H1 (cell line): ENCODE data around the gene RGS6. TPM values are rescaled to one million over a fixed set of nuclear protein-coding genes. Genes with fewer than 3 reads are reported as not detected.

Source experiments
- CTCF ChIA-PET: fragments of 300-600 bp; sonication (Branson Sonifier 250); formaldehyde crosslinking; loops from one replicate; lab custom pipeline; 2021; ENCODE audit not compliant: partially characterized antibody; lab: Charles Lee
- POLR2A ChIA-PET: fragments of 300-600 bp; sonication (Branson Sonifier 250); formaldehyde crosslinking; loops from one replicate; lab custom pipeline; 2021; ENCODE audit warnings: inconsistent platforms; ENCODE audit not compliant: partially characterized antibody; lab: Charles Lee
- DNase-seq, 2 experiments: peaks; one replicate each; pipeline versions ENCODE4 v3.0.0 to v3.0.0-alpha.2; 2010 to 2022; ENCODE audit warnings: low spot score in 2 of 2, low read depth in 1 of 2, mixed read lengths in 1 of 2
- FAIRE-seq: peaks from 2 replicates; lab custom pipeline; 2011; peaks lifted over from hg19 to GRCh38; lab: Jason Lieb, UNC
- H2AFZ ChIP-seq: 2 replicates; pipeline ENCODE4 v1.8.1; 2012; ENCODE audit warnings: low read length, inconsistent platforms
- H2AK5ac ChIP-seq: 2 replicates; pipeline ENCODE4 v1.6.1; 2013; ENCODE audit warnings: low read depth, low read length
- H2BK120ac ChIP-seq: replicated peaks from 2 replicates; pipeline ENCODE3; 2013; ENCODE audit warnings: low read depth, low read length, inconsistent platforms
- H2BK12ac ChIP-seq: 2 replicates; pipeline ENCODE4 v1.6.1; 2013; ENCODE audit warnings: low read depth, low read length
- H2BK15ac ChIP-seq: 2 replicates; pipeline ENCODE4 v1.6.1; 2013; ENCODE audit warnings: low read length
- H2BK20ac ChIP-seq: 2 replicates; pipeline ENCODE4 v1.6.1; 2013; ENCODE audit warnings: low read length
- H2BK5ac ChIP-seq: 2 replicates; pipeline ENCODE4 v1.6.1; 2013; ENCODE audit warnings: low read depth, low read length
- H3K14ac ChIP-seq: 2 replicates; pipeline ENCODE4 v1.6.1; 2013; ENCODE audit warnings: inconsistent platforms; ENCODE audit not compliant: insufficient read length
- H3K18ac ChIP-seq: 2 replicates; pipeline ENCODE4 v1.6.1; 2013; ENCODE audit warnings: low read length; ENCODE audit errors: extremely low read depth
- H3K23ac ChIP-seq: 2 replicates; pipeline ENCODE4 v1.6.1; 2013; ENCODE audit warnings: inconsistent platforms; ENCODE audit not compliant: insufficient read length
- H3K23me2 ChIP-seq: 2 replicates; pipeline ENCODE4 v1.6.1; 2013; ENCODE audit warnings: low read depth, low read length
- H3K27ac ChIP-seq: 2 replicates; pipeline ENCODE4 v1.6.1; 2011; ENCODE audit warnings: low read depth, low read length, inconsistent platforms
- H3K27me3 ChIP-seq, 4 experiments: replicated peaks in 1 of 4; 1 replicate in 1 of 4; 2 replicates in 3 of 4; pipeline versions ENCODE4 v1.6.1 to v1.8.1; 2011 to 2013; ENCODE audit warnings: low read length in 3 of 4, mild to moderate bottlenecking in 3 of 4, inconsistent platforms in 2 of 4, mixed read lengths in 2 of 4, moderate library complexity in 1 of 4; ENCODE audit not compliant: control insufficient read depth in 3 of 4, insufficient read depth in 3 of 4; ENCODE audit errors: extremely low read depth in 1 of 4
- H3K36me3 ChIP-seq, 4 experiments: 2 replicates each; pipeline versions ENCODE4 v1.6.1 to v1.8.1; 2011 to 2013; ENCODE audit warnings: mild to moderate bottlenecking in 4 of 4, low read length in 3 of 4, moderate library complexity in 2 of 4, control low read depth in 1 of 4, inconsistent platforms in 1 of 4; ENCODE audit not compliant: insufficient read depth in 4 of 4, control insufficient read depth in 2 of 4
- H3K4ac ChIP-seq: replicated peaks from 2 replicates; pipeline ENCODE3; 2013; ENCODE audit warnings: low read length, low read depth, mixed read lengths, inconsistent platforms; ENCODE audit not compliant: insufficient read length
- H3K4me1 ChIP-seq, 4 experiments: replicated peaks in 1 of 4; 1 replicate in 1 of 4; 2 replicates in 3 of 4; pipeline versions ENCODE4 v1.6.1 to v1.8.1; 2011 to 2013; ENCODE audit warnings: low read length in 3 of 4, inconsistent platforms in 2 of 4, mixed read lengths in 1 of 4; ENCODE audit not compliant: insufficient read depth in 4 of 4, control insufficient read depth in 3 of 4
- H3K4me2 ChIP-seq, 2 experiments: 2 replicates each; pipeline versions ENCODE4 v1.6.1 to v1.8.1; 2011 to 2013; ENCODE audit warnings: low read depth in 2 of 2, low read length in 2 of 2, control low read depth in 1 of 2, inconsistent platforms in 1 of 2, mild to moderate bottlenecking in 1 of 2; ENCODE audit not compliant: insufficient read depth in 1 of 2
- H3K4me3 ChIP-seq, 4 experiments: fragments of 200-600, 300-600 bp in 1 of 4; sonication (generic), shearing (Covaris generic), sonication (Bioruptor Twin) in 1 of 4; 2 replicates each; pipeline versions ENCODE4 v1.5.1 to v1.8.1; 2011 to 2016; ENCODE audit warnings: low read length in 4 of 4, low read depth in 3 of 4, control low read depth in 2 of 4, inconsistent platforms in 2 of 4, mild to moderate bottlenecking in 2 of 4, mixed read lengths in 1 of 4, moderate library complexity in 1 of 4; ENCODE audit not compliant: insufficient read depth in 2 of 4; ENCODE audit errors: extremely low read depth in 1 of 4
- H3K56ac ChIP-seq: replicated peaks from 2 replicates; pipeline ENCODE3; 2013; ENCODE audit warnings: low read depth, mild to moderate bottlenecking, mixed read lengths, low read length, inconsistent platforms; ENCODE audit not compliant: insufficient read length
- H3K79me1 ChIP-seq: 2 replicates; pipeline ENCODE4 v1.6.1; 2013; ENCODE audit warnings: low read depth, low read length, control low read depth
- H3K79me2 ChIP-seq, 2 experiments: 2 replicates each; pipeline versions ENCODE4 v1.6.1 to v1.8.1; 2012 to 2013; ENCODE audit warnings: low read length in 2 of 2, mild to moderate bottlenecking in 2 of 2, inconsistent platforms in 1 of 2; ENCODE audit not compliant: insufficient read depth in 2 of 2, control insufficient read depth in 1 of 2
- H3K9ac ChIP-seq, 4 experiments: replicated peaks in 1 of 4; 1 replicate in 1 of 4; 2 replicates in 3 of 4; pipeline versions ENCODE4 v1.6.1 to v1.8.1; 2011 to 2013; ENCODE audit warnings: low read depth in 3 of 4, low read length in 3 of 4, control low read depth in 2 of 4, mild to moderate bottlenecking in 2 of 4, moderate library complexity in 2 of 4, inconsistent platforms in 1 of 4; ENCODE audit errors: extremely low read depth in 1 of 4
- H3K9me3 ChIP-seq, 2 experiments: 2 replicates each; pipeline versions ENCODE4 v1.6.1 to v1.8.1; 2012 to 2013; ENCODE audit warnings: mild to moderate bottlenecking in 2 of 2, moderate library complexity in 2 of 2, control low read depth in 1 of 2, inconsistent platforms in 1 of 2, low read depth in 1 of 2, low read length in 1 of 2, mixed read lengths in 1 of 2; ENCODE audit not compliant: insufficient read depth in 2 of 2
- H4K20me1 ChIP-seq, 2 experiments: replicated peaks in 1 of 2; 2 replicates each; pipeline versions ENCODE3 to v1.8.1; 2011 to 2013; ENCODE audit warnings: inconsistent platforms in 2 of 2, low read length in 2 of 2, mild to moderate bottlenecking in 1 of 2; ENCODE audit not compliant: insufficient read depth in 2 of 2, control insufficient read depth in 1 of 2
- H4K5ac ChIP-seq: 2 replicates; pipeline ENCODE4 v1.6.1; 2013; ENCODE audit warnings: low read length, low read depth, mixed read lengths, inconsistent platforms; ENCODE audit not compliant: insufficient read length
- H4K8ac ChIP-seq: 2 replicates; pipeline ENCODE4 v1.8.0; 2013; ENCODE audit warnings: mild to moderate bottlenecking, moderate library complexity, low read length, inconsistent platforms; ENCODE audit not compliant: insufficient read depth; ENCODE audit errors: extremely low read depth
- H4K91ac ChIP-seq: replicated peaks from 2 replicates; pipeline ENCODE3; 2013; ENCODE audit warnings: low read length, mixed read lengths, inconsistent platforms; ENCODE audit not compliant: insufficient read length
- GABPA ChIP-seq: IDR thresholded peaks from 2 replicates; pipeline ENCODE4 v1.6.1; 2011; ENCODE audit warnings: mild to moderate bottlenecking, low read length, moderate library complexity, borderline replicate concordance; ENCODE audit not compliant: insufficient read depth
- HDAC2 ChIP-seq, 2 experiments: fragments of 300-600 bp in 1 of 2; sonication (generic) in 1 of 2; IDR thresholded peaks; 2 replicates each; pipeline ENCODE4 v1.6.1; 2011 to 2012; ENCODE audit warnings: low read depth in 2 of 2, low read length in 2 of 2, mild to moderate bottlenecking in 2 of 2, moderate library complexity in 2 of 2, borderline replicate concordance in 1 of 2, inconsistent platforms in 1 of 2
- KDM1A ChIP-seq: fragments of 200-600, 300-600 bp; sonication (generic); IDR thresholded peaks from 2 replicates; pipeline ENCODE4 v1.7.1; 2016; ENCODE audit warnings: mild to moderate bottlenecking, low read length, borderline replicate concordance
- MAFK ChIP-seq: IDR thresholded peaks from 2 replicates; pipeline ENCODE4 v1.6.1; 2012; ENCODE audit warnings: low read depth, mild to moderate bottlenecking, improper control_type of control experiment, low read length
- MAX ChIP-seq: IDR thresholded peaks from 2 replicates; pipeline ENCODE4 v1.6.1; 2012; ENCODE audit warnings: inconsistent platforms
- SAP30 ChIP-seq: fragments of 300-600 bp; sonication (generic); IDR thresholded peaks from 2 replicates; pipeline ENCODE4 v1.7.1; 2012; ENCODE audit warnings: low read length, moderate library complexity, mild to moderate bottlenecking, inconsistent platforms; ENCODE audit not compliant: insufficient read depth, insufficient replicate concordance
- SIN3A ChIP-seq, 2 experiments: IDR thresholded peaks in 1 of 2; conservative IDR thresholded peaks in 1 of 2; 2 replicates each; pipeline ENCODE4 v1.6.1; 2011 to 2012; ENCODE audit warnings: low read length in 2 of 2, improper control_type of control experiment in 1 of 2, low read depth in 1 of 2, mild to moderate bottlenecking in 1 of 2
- SIRT6 ChIP-seq: IDR thresholded peaks from one replicate; pipeline ENCODE4 v1.7.1; 2012; ENCODE audit warnings: low read length, inconsistent platforms
- SRF ChIP-seq: IDR thresholded peaks from 2 replicates; pipeline ENCODE4 v1.6.1; 2011; ENCODE audit warnings: mild to moderate bottlenecking, low read depth, low read length, moderate library complexity
- TCF12 ChIP-seq: IDR thresholded peaks from 2 replicates; pipeline ENCODE4 v1.6.1; 2011; ENCODE audit warnings: low read depth, mild to moderate bottlenecking, low read length
- WGBS, 2 experiments: shearing (Covaris generic) in 1 of 2; methylation state at CpG; one replicate each; pipeline versions ENCODE4 v1.1.6 to v1.1.7; 2013 to 2015; ENCODE audit warnings: low lambda C conversion rate in 2 of 2, mixed read lengths in 2 of 2, inconsistent platforms in 1 of 2, low coverage in 1 of 2, missing lambda C conversion rate in 1 of 2; ENCODE audit not compliant: insufficient replicate concordance in 2 of 2, insufficient coverage in 1 of 2, insufficient read length in 1 of 2; ENCODE audit errors: extremely low coverage in 1 of 2, missing lambda C conversion rate in 1 of 2; 5-methylcytosine and 5-hydroxymethylcytosine counted together
- polyA plus RNA-seq, 7 experiments: library from polyadenylated mRNA; depleted of rRNA in 3 of 7; stranded (reverse) in 5 of 7; unstranded in 2 of 7; fragments of >200 nt in 5 of 7; fragments of 200-250 nt in 2 of 7; gene quantifications; 1 replicate in 5 of 7; 2 replicates in 1 of 7; 4 replicates in 1 of 7; pipeline versions ENCODE4 v1.2.1 to v1.2.3, GENCODE V29; 2011 to 2013; ENCODE audit warnings: missing spikeins in 2 of 7, mixed read lengths in 2 of 7
- total RNA-seq: library from RNA; stranded (reverse); fragmentation: NEBNext Ultra II Directional; extraction: Animal tissue kit (Norgen Biotek cat#: 25700); gene quantifications from 2 replicates; pipeline ENCODE4 v1.2.1, GENCODE V29; 2021
- TF ChIP-seq, protein P1 (sequence below): IDR thresholded peaks from 2 replicates; pipeline ENCODE4 v1.6.1; 2012; ENCODE audit warnings: inconsistent platforms

The RGS6 gene
- total and polyA plus RNA-seq, 2 of the 8 experiments (the other 6 are each of a cell fraction or from before 2014, with no cell fraction given), result 0.26 to 1.1 TPM

GRCh38 chr14:72532686-72533454 lies 600.6 kb downstream of the RGS6 start:
- no peak overlapping the region for H2AK5ac ChIP-seq
- H3K4ac ChIP-seq, result no peak overlapping the region
- DNase-seq (no peak), FAIRE-seq (no peak)
- H3K9ac ChIP-seq, result no peak overlapping the region
- ChIA-PET CTCF (interaction anchor here (0.9 to 1.1 kb wide), 2 partner anchors 12 to 16 kb away, joined by 3 read pairs; no protein-coding TSS in a partner anchor), POLR2A (interaction anchor here (0.6 kb wide), 1 partner anchor 31 kb away, joined by 4 read pairs; no protein-coding TSS in a partner anchor)
- H2BK20ac ChIP-seq, result no peak overlapping the region
- WGBS, 2 experiments, result 94% methylated on average over 3 of the region's 3 CpGs; no CpG with 5 or more reads in 1 of the 2 experiments
- no peak overlapping the region for H2BK12ac ChIP-seq
- no peak overlapping the region for H3K4me3 ChIP-seq
- no peak overlapping the region for H3K4me2 ChIP-seq
- no peaks in the 10 kb centered on the region for H3K36me3 ChIP-seq
- H3K18ac ChIP-seq, result no peak overlapping the region
- no peak overlapping the region for H2AFZ ChIP-seq
- no peak overlapping the region for H2BK15ac ChIP-seq
- no peaks in the 10 kb centered on the region for H3K4me1 ChIP-seq
- H4K91ac ChIP-seq, result no peak overlapping the region
- no peak overlapping the region for H3K14ac ChIP-seq
- H3K79me2 ChIP-seq, result no peaks in the 10 kb centered on the region
- H4K20me1 ChIP-seq, result no peaks in the 10 kb centered on the region
- no peak overlapping the region for H4K8ac ChIP-seq
- no peak overlapping the region for H2BK120ac ChIP-seq
- H3K9me3 ChIP-seq, result peaks cover 0 to 11% of the 10 kb centered on the region in 2 experiments; a peak in 1 of 4 replicates
- H3K27ac ChIP-seq, result no peak overlapping the region
- no peak overlapping the region for H2BK5ac ChIP-seq
- no peak overlapping the region for H4K5ac ChIP-seq
- H3K79me1 ChIP-seq, result no peaks in the 10 kb centered on the region
- H3K23me2 ChIP-seq, result peaks cover 2% of the 10 kb centered on the region; the same call in 1 of the 2 replicates
- no peaks in the 10 kb centered on the region; a peak in 1 of 7 replicates for H3K27me3 ChIP-seq
- no peak overlapping the region for H3K56ac ChIP-seq
- no peak overlapping the region for H3K23ac ChIP-seq
- TF ChIP-seq MAFK (no peak), GABPA (no peak), KDM1A (no peak), TCF12 (no peak), HDAC2 (IDR thresholded peaks at IDR 0.05; ENCODE audit: borderline replicate concordance in 1 of 2, low read depth in 2 of 2, low read length in 2 of 2) (no peak), SIN3A (conservative IDR thresholded peaks at IDR 0.05 in 1 of 2, IDR thresholded peaks at IDR 0.05 in 1 of 2; ENCODE audit: low read depth in 1 of 2, low read length in 2 of 2) (no peak), SIRT6 (no peak), SAP30 (no peak), SRF (no peak), MAX (no peak)
- TF ChIP-seq, protein P1, sequence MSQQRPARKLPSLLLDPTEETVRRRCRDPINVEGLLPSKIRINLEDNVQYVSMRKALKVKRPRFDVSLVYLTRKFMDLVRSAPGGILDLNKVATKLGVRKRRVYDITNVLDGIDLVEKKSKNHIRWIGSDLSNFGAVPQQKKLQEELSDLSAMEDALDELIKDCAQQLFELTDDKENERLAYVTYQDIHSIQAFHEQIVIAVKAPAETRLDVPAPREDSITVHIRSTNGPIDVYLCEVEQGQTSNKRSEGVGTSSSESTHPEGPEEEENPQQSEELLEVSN, result no peak
